ENCODE results near the gene ZFY.

DNA sequence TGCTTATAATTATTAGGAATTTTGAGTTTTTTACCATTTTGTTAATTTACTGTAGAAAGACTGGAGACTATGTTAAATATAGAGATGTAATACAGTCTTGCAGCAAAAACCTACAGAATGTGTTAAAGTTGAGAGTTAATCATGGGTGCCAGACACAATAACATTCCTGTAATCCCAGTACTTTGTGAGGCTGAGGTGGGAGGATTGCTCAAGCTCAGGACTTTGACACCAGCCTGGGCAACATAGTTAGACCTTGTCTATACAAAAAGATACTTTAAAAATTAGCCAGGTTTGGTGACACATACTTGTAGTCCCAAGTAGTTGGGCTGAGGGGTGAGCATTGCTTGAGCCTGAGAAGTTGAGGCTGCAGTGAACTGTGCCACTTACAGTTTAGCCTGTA is 17.7 kb downstream of the ZFY start:
- TF ChIP-seq, protein P1, sequence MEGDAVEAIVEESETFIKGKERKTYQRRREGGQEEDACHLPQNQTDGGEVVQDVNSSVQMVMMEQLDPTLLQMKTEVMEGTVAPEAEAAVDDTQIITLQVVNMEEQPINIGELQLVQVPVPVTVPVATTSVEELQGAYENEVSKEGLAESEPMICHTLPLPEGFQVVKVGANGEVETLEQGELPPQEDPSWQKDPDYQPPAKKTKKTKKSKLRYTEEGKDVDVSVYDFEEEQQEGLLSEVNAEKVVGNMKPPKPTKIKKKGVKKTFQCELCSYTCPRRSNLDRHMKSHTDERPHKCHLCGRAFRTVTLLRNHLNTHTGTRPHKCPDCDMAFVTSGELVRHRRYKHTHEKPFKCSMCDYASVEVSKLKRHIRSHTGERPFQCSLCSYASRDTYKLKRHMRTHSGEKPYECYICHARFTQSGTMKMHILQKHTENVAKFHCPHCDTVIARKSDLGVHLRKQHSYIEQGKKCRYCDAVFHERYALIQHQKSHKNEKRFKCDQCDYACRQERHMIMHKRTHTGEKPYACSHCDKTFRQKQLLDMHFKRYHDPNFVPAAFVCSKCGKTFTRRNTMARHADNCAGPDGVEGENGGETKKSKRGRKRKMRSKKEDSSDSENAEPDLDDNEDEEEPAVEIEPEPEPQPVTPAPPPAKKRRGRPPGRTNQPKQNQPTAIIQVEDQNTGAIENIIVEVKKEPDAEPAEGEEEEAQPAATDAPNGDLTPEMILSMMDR (IDR thresholded peaks at IDR 0.05), result no peak
- TF ChIP-seq POLR2A (IDR thresholded peaks at IDR 0.05), result no peak
